Large intestine (tissue), 3 donors: ENCODE data around the gene RBMS3. TPM values are rescaled to one million over a fixed set of nuclear protein-coding genes. Genes with fewer than 3 reads are reported as not detected.
"Not testable (repeated sequence)": the region's sequence is repeated elsewhere in the genome, so short reads cannot be mapped to it uniquely, and the experiment has no call there.

ENCODE experiments used
- DNase-seq, 2 donors: peaks; one replicate each; pipeline versions ENCODE4 v3.0.0 to v3.0.0-alpha.2; 2013
- H3K27ac ChIP-seq: one replicate; pipeline ENCODE4 v1.5.1; 2013; ENCODE audit warnings: low read length
- H3K27me3 ChIP-seq: 2 replicates; pipeline ENCODE4 v1.6.1; 2013; ENCODE audit warnings: low read length; ENCODE audit not compliant: control insufficient read depth, insufficient read depth
- H3K36me3 ChIP-seq: 2 replicates; pipeline ENCODE4 v1.6.1; 2013; ENCODE audit warnings: low read length; ENCODE audit not compliant: control insufficient read depth, insufficient read depth
- H3K4me1 ChIP-seq: one replicate; pipeline ENCODE4 v1.6.1; 2013; ENCODE audit warnings: low read length; ENCODE audit not compliant: control insufficient read depth, insufficient read depth
- H3K4me3 ChIP-seq: one replicate; pipeline ENCODE4 v1.5.1; 2013; ENCODE audit warnings: low read length
- H3K9me3 ChIP-seq: one replicate; pipeline ENCODE4 v1.6.1; 2013; ENCODE audit warnings: mild to moderate bottlenecking, low read depth, low read length, moderate library complexity; ENCODE audit not compliant: control insufficient read depth
- WGBS: methylation state at CpG from one replicate; pipeline ENCODE4 v1.1.5; 2013; ENCODE audit warnings: low lambda C conversion rate; ENCODE audit not compliant: insufficient coverage; 5-methylcytosine and 5-hydroxymethylcytosine counted together
- polyA plus RNA-seq: library from polyadenylated mRNA; unstranded; fragments of 120-200 nt; gene quantifications from one replicate; pipeline ENCODE4 v1.2.1, GENCODE V29; 2013

The RBMS3 gene
- polyA plus RNA-seq, 1 donor, result 10.8 TPM

DNA sequence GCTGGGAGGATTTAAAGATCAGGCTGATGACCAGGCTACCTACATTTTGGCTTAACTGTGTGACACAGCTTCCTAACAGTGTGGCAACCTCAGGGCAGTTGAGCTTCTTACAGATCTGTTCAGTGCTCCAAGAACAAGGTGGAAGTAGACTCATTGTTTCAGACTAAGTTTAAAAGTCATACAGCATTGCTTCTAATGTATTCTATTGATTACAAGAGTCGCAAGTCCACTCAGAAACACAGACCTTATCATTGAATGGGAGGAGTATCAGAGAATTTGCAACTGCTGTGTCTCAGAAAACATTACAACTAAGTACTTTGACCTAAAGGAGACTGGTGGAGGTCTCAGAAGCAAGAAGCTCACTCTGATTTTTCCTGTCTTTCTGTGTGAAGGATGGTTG is 746.0 kb downstream of the RBMS3 start:
- H3K36me3 ChIP-seq, result no peaks in the 10 kb centered on the region
- no CpG with 5 or more reads among the region's 1 CpG for WGBS
- no peaks in the 10 kb centered on the region for H3K4me1 ChIP-seq
- H3K27ac ChIP-seq, result no peak overlapping the region
- H3K27me3 ChIP-seq, result no peaks in the 10 kb centered on the region
- H3K9me3 ChIP-seq, result no peaks in the 10 kb centered on the region
- H3K4me3 ChIP-seq, result no peak overlapping the region
- peak in 1 of 2 donors; percentile 54 for DNase-seq

DNA sequence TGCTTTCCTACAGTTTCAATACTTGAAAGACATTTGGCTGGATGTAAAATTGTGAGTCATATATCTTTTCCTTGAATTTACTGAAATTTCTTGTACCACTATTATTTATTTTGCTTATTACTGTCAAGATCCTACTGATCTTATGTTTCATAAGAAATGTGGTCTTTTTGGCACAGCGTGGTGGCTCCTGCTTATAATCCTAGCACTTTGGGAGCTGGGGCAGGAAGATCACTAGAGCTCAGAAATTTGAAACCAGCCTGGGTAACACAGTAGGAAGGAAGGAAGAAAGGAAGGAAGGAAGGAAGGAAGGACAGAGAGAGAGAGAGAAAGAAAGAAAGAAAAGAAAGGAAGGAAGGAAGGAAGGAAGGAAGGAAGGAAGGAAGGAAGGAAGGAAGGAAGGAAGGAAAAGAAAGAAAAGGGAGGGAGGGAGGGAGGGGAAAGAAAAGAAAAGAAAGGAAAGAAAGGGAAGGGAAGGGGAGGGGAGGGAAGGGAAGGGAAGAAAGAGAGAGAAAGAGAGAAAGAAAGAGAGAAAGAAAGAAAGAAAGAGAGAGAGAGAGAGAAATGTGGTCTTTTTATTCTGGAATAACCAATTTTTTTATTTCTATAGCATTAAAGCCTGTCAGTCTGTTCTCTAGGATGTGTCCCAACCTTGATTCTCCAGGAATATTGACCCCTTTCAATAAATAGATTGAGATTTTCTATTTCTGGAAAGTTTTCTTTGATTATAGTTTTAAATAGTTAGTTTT is 753.5 kb downstream of the RBMS3 start:
- WGBS, result no CpG with 5 or more reads among the region's 1 CpG
- Histone ChIP-seq H3K4me3 (no peak overlapping the region), H3K27me3 (no peaks in the 10 kb centered on the region), H3K9me3 (no peaks in the 10 kb centered on the region), H3K27ac (no peak overlapping the region), H3K4me1 (no peaks in the 10 kb centered on the region), H3K36me3 (no peaks in the 10 kb centered on the region)
- DNase-seq, result no peak

DNA sequence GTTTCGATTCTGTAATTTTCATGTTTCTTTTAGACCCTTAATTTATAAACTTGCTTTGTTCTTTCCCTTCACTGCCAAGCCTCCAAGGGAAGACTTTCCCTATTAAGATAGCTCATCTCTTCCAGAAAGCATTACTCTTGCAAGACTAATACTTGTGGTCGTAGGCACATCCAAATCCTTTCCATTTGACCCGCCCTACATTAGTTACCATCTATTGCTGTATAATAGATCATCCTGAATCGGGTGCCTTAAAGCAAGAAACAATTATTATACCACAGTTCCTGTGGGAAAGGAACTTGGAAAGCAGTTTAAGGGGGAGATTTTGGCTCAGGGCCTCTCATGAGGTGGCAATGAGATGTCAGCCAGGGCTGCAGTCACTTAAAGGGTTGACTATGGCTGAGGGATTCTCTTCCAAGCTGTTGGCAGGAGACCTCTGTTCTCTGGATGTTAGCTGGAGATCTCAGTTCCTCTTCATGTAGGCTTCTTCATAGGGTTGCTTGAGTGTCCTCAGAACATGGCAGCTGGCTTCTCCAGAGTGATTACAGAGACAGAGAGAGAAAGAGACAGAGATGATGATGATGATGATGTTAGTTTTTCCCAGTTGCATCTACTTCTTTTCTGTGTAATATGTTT is 755.2 kb downstream of the RBMS3 start:
- WGBS, result no CpG with 5 or more reads among the region's 4 CpGs
- Histone ChIP-seq H3K9me3 (no peaks in the 10 kb centered on the region), H3K27ac (no peak overlapping the region), H3K4me3 (no peak overlapping the region), H3K27me3 (no peaks in the 10 kb centered on the region), H3K4me1 (no peaks in the 10 kb centered on the region), H3K36me3 (no peaks in the 10 kb centered on the region)
- no peak for DNase-seq

DNA sequence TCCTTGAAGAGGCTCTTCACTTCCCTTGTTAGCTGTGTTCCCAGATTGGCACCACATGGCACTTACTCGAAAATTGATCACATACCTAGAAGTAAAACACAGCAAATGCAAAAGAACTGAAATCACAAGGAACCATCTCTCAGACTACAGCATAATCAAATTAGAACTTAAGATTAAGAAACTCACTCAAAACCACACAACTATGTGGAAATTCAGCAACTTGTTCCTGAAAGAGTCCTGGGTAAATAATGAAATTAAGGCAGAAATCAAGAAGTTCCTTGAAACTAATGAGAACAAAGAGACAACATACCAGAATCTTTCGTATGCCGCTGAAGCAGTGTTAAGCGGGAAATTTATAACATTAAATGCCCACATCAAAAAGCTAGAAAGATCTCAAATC is 759.3 kb downstream of the RBMS3 start:
- no peak for DNase-seq
- H3K36me3 ChIP-seq, result no peaks in the 10 kb centered on the region
- H3K4me1 ChIP-seq, result no peaks in the 10 kb centered on the region
- H3K9me3 ChIP-seq, result no peaks in the 10 kb centered on the region
- no CpG with 5 or more reads among the region's 4 CpGs for whole genome bisulfite sequencing
- no peak overlapping the region for H3K27ac ChIP-seq
- no peak overlapping the region for H3K4me3 ChIP-seq
- H3K27me3 ChIP-seq, result no peaks in the 10 kb centered on the region

DNA sequence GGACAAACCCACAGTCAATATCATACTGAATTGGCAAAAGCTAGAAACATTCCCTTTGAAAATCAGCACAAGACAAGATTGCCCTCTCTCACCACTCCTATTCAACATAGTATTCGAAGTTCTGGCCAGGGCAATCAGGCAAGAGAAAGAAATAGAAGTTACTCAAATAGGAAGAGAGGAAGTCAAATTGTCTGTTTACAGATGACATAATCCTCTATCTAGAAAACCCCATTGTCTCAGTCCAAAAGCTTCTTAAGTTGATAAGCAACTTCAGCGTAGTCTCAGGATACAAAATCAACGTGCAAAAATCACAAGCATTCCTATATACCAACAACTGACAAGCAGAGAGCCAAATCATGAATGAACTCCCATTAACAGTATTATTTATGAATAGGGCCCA is 760.6 kb downstream of the RBMS3 start:
- H3K36me3 ChIP-seq, DNase-seq, H3K27ac ChIP-seq, H3K27me3 ChIP-seq, H3K4me1 ChIP-seq, H3K4me3 ChIP-seq, H3K9me3 ChIP-seq: not testable (repeated sequence)
- WGBS, result no CpG with 5 or more reads among the region's 3 CpGs

DNA sequence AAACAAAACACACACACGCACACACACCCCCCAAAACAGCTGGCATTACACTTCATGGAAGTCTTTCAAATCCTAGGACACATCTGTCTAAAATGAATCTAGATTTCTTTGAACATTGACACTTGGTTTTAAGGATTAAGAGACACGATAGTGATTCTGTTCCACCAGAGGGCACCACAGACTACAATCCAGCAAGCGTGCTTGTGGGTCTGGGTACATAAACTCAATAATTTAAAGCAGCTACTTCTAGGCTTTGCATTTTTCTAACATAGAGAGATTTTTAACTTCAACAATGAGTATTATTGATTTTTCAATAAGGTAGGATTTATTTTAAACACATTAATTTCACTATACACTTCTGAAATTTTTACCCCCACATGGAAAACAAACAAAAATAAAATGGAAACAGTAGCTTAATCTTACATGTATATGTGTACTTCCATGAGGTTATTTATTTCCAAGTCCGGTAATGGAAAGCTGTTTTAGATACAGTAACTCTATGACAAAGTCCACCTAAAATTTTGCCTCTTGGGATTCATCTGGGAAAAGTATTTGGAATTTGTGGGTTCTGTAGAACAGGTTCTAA is 761.5 kb downstream of the RBMS3 start:
- Histone ChIP-seq H3K27me3 (no peaks in the 10 kb centered on the region), H3K4me3 (no peak overlapping the region), H3K27ac (no peak overlapping the region), H3K36me3 (no peaks in the 10 kb centered on the region), H3K9me3 (no peaks in the 10 kb centered on the region), H3K4me1 (no peaks in the 10 kb centered on the region)
- WGBS, result no CpG with 5 or more reads among the region's 4 CpGs
- DNase-seq, result peak; percentile 53 to 56

DNA sequence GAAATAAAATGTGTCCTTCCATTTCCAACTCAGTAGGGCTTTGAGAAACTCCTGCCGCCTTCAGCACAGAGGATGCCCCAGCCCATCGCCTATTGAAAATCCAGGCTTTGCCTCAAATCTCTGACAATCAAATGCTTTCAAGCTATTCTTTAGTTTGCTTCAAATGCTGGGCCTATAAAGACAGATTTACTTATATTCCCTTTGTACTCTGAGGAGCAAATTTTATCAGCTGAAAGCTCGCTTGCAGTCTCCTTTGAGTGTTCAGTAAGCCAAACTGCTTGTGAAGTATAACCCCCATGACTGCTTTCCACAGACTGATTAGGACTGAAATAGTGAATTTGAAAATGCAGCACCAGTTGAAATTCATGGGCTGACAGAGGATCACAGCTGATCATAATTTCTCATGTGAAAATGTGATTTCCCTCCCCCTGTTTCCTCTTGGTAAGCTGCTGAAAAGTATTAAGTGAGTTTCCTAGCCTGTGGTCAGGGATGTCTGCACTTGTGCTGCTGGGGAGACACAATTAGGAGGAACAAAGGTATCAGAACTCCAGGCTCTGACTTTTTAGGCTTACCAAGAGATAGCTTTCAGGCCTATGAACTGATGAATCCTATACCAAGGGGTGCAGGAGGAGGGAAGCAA is 762.2 kb downstream of the RBMS3 start:
- no peaks in the 10 kb centered on the region for H3K36me3 ChIP-seq
- no peaks in the 10 kb centered on the region for H3K9me3 ChIP-seq
- no peak for DNase-seq
- no peaks in the 10 kb centered on the region for H3K27me3 ChIP-seq
- no peak overlapping the region for H3K4me3 ChIP-seq
- no CpG with 5 or more reads among the region's 3 CpGs for WGBS
- no peaks in the 10 kb centered on the region for H3K4me1 ChIP-seq
- no peak overlapping the region for H3K27ac ChIP-seq

DNA sequence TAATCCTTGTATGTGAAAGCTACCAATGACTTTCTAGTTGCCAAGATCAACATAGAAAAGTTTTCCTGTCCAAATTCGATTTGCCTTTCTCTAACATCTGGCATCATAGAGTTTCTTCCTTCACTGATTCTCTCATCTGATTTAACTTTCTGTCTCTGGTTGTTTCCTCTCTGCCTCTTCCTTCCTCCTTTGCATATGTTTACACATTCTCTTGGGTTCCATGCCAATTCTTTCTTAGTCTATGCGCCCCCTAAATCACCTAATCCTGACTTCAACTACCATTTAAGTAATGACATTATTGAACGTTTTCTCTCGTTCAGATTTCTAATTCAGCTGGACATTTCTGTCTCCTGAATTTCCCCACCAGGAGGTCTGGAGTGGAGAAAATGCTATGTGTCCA is 763.6 kb downstream of the RBMS3 start:
- WGBS, result 75% methylated on average over 2 of the region's 4 CpGs
- Histone ChIP-seq H3K36me3 (no peaks in the 10 kb centered on the region), H3K4me3 (no peak overlapping the region), H3K9me3 (no peaks in the 10 kb centered on the region), H3K4me1 (no peaks in the 10 kb centered on the region), H3K27ac (no peak overlapping the region), H3K27me3 (no peaks in the 10 kb centered on the region)
- no peak for DNase-seq

DNA sequence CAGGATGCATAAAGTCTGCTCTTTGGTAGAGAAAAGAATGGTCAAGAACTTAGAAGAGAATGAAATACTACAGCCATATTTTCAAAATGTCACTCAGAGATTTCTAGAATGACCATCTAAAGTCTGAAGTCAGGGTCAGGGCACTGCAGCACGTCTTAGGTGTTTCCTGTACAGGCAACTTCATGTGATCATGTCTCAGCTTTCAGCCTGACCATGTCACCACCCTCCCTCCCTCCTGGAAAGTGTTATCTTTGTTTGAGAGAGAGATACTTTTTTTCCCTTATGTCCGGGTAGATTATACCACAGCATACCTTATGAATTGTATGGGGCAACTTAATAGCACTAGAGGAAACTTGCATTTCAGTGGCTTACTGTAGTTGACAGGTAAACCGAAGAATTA is 767.6 kb downstream of the RBMS3 start:
- Histone ChIP-seq H3K4me3 (no peak overlapping the region), H3K36me3 (no peaks in the 10 kb centered on the region), H3K27me3 (no peaks in the 10 kb centered on the region), H3K9me3 (no peaks in the 10 kb centered on the region), H3K27ac (peak overlapping the region; percentile 20), H3K4me1 (no peaks in the 10 kb centered on the region)
- peak; percentile 79 to 84 for DNase-seq
- no CpG with 5 or more reads among the region's 3 CpGs for WGBS

DNA sequence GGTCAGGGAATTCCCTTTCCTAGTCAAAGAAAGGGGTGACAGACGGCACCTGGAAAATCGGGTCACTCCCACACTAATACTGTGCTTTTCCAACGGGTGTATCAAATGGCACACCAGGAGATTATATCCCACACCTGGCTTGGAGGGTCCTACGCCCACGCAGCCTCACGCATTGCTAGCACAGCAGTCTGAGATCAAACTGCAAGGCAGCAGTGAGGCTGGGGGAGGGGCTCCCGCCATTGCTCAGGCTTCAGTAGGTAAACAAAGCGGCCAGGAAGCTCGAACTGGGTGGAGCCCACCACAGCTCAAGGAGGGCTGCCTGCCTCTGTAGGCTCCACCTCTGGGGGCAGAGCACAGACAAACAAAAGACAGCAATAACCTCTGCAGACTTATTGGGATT is 769.2 kb downstream of the RBMS3 start:
- H3K27ac ChIP-seq, H3K27me3 ChIP-seq, H3K4me3 ChIP-seq, H3K36me3 ChIP-seq, H3K9me3 ChIP-seq, DNase-seq, H3K4me1 ChIP-seq: not testable (repeated sequence)
- WGBS, result no CpG with 5 or more reads among the region's 9 CpGs
